Upper lobe of left lung (tissue), 4 donors: ENCODE data around the gene CLCN1.

Experiments
- CTCF ChIP-seq, 6 experiments: fragments of 450-650 bp in 4 of 6; fragments of 200-600 bp in 2 of 6; sonication (generic) in 2 of 6; IDR thresholded peaks; one replicate each; pipeline ENCODE4 v1.5.1; 2016 to 2019; ENCODE audit warnings: antibody characterized with exemption in 6 of 6
- POLR2A ChIP-seq, 4 donors: fragments of 450-650 bp; IDR thresholded peaks; one replicate each; pipeline ENCODE4 v1.5.1; 2016 to 2017; ENCODE audit warnings: antibody characterized with exemption in 4 of 4, mild to moderate bottlenecking in 2 of 4
- POLR2AphosphoS5 ChIP-seq, 2 donors: sonication (generic); formaldehyde crosslinking; IDR thresholded peaks; one replicate each; pipeline ENCODE4 v1.5.1; 2017; ENCODE audit warnings: antibody characterized with exemption in 2 of 2

- TF ChIP-seq POLR2A (IDR thresholded peaks at IDR 0.05) (peak in 3 of 4 donors; percentile 56 to 85 (median 60)), CTCF (IDR thresholded peaks at IDR 0.05) (peak; percentile 18 to 46 (median 32)), POLR2AphosphoS5 (IDR thresholded peaks at IDR 0.05) (peak; percentile 32 to 78)
Measured at GRCh38 chr7:143287935-143288826, 27.7 kb upstream of the CLCN1 start, which contains the start of gene CASP2.
